CD4-positive, alpha-beta T cell treated with Interferon alpha-2 for 1 hour (primary cell): ENCODE results near the gene AP3M1.

Source experiments
- DNase-seq, 2 donors: peaks; one replicate each; pipeline ENCODE4 v3.0.0-alpha.2; 2020 to 2022

AP3M1 gene

DNA sequence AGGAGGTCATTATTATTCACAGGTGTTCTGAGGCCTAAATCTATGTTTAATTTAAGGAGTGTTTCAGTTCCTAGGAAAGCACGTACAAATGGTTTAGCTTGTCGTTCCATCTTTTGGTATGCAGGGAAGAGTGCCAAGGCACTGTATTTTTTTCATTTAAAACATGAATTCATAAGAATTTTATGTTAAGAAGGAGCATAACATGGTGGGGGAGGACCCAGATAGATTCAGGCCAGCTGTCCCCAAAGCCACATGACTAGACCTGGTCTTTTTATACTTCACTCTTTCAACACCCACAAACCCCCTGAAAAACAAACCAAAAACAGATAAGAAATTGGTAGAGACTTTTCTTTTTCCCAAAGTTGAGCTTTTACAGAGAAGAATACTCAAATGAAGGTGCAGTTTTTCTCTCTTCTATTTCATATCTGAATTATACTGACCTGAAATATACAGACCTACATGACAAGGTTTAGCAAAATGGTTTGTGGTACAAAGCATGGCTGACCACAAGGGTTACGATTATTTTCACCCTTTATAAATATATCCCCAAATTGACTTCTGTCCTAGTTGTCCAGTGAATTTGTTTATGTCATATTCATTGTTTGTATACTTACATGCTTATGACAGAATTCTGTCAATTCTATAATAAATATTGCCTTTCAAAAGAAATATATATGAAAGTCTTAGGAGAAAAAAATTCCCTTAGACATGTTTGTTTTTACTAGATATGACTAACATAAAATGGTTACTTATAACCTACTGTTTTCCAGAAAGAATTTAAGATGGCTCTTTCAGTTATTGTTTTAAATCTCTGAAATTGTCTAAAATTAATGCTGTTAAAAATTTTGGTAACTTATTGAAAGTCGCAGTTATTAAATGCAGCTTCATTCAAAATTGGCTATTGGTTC lies 71.3 kb downstream of the AP3M1 start:
- DNase-seq: no peak

DNA sequence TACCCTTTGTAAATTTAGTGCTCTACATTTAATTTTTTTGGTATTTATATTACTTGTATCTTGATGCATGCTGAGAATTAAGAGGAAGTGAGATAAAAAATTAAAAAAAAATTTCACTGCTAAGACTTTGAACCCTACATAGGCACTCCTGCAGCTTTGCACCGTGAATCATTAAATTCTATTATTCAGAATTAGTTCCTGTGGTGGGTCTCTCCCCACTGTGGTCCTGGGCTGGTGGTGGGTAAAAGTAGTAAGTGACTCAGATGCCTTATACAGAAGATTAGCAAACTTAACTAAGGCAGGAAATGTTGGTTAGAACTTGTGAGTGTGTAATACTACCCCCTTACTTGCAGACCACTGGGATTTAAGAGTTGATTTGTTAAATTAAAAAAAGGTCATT lies 72.6 kb downstream of the AP3M1 start:
- DNase-seq: peak in 1 of 2 donors; percentile 32

DNA sequence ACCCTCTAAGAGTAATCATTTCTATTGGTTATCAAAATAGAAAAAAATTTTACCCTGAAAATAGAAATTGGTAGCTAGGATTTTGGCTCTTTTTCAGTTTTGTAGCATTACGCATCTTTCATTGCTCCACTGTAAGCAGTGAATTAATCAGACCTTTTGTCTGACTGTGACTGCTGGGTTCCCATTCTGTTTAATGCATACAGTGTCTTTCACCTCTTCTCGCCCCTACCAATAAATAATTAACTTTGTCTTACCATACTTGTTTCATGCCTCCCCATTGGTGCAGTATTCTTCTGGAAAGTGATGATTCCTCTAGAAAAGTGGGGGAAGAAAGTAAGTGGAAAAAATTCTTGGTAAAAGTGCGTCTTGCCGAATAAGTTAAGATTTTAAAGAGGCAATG lies 73.2 kb downstream of the AP3M1 start:
- DNase-seq: no peak

DNA sequence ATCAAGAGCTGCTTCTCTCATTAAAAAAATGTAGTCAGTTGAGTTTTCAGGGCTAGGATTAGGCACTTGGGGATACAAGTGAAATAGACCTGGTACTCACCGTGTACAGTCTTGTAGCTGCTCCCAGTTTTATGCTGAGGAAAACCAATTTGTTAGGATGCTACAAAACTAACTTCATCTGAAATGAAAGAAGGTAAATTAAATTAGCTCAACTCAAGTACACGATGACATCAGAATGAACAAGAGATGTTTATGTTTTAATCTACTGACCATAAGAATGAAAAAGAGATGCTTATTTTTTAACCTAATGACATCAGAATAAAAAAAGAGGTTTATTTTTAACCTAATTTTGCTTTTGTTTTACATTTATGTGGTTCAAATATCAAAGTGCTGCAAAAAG lies 73.7 kb downstream of the AP3M1 start:
- DNase-seq: no peak

DNA sequence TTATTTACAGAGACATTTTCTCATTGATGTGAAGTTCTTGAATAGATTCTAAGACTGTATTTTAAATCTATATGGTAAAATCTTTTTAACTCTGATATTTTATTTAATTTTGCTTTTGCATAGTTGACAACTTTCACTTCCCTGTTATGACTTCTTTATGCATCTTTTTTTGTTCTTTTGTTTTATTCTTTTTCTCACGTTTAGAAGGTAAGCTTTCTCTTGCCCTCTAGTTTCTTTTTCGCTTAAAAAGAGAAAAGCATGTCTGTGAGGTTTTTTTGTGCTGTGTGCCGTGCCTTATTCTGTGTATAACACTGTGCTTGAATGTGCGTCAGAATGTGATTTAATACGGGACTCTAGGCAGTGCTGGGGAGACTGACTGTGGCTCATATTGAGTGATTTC lies 74.7 kb downstream of the AP3M1 start:
- no peak for DNase-seq

DNA sequence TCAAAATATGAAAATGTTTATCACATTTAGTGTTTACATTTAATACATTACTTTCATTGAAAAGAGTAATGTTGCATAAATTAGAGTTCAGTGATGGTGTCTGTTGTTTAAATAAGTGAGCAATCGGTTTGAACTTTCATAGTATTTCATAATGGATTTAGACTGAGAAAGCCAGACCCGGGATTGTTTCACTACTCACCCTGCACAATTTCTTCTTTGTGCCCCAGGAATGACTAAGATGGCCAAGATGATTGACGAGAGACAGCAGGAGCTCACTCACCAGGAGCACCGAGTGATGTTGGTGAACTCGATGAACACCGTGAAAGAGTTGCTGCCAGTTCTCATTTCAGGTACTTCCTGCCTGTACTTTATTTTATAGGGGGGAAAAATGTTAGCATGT lies 78.1 kb downstream of the AP3M1 start:
- no peak for DNase-seq

DNA sequence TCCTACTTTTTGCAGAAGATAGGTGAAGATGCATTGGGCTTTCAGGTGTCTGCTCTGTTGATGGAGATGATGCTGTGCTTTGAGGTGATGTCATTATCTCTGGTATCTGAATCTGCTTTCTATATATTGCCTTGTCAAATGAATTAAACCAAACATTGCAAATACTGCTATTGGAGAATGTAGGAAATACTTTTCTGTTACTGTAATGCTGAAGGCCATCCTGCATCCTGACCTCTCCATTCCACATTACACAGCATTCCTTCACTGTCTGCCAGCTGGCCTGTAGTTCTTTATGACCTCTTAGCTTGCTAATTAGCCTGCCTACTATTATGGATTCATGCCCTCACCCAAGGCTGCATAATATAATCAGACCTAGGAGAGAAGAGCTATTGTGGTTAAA lies 79.5 kb downstream of the AP3M1 start:
- DNase-seq: no peak
